Panc1 (cell line): ENCODE measurements around the gene CLPTM1L. TPM values are rescaled to one million over a fixed set of nuclear protein-coding genes. Genes with fewer than 3 reads are reported as not detected.

Experiments
- ATAC-seq: fragments of 200-7000 bp; cut with Tn5 transposase; 2 replicates; pipeline ENCODE4 v1.9.1; 2020; ENCODE audit warnings: mild to moderate bottlenecking, moderate library complexity
- BruUV-seq: library from RNA; stranded (reverse); fragments of 400-500 nt; replicated peaks from 2 replicates; lab custom pipeline; 2021; lab: Mats Ljungman, UMichigan
- CTCF ChIA-PET: fragments of 300-600 bp; sonication (Branson Sonifier 250); formaldehyde crosslinking; loops from one replicate; lab custom pipeline; 2022; ENCODE audit warnings: antibody characterized with exemption; lab: Charles Lee
- POLR2A ChIA-PET: fragments of 300-600 bp; sonication (Branson Sonifier 250); formaldehyde crosslinking; loops from one replicate; lab custom pipeline; 2022; ENCODE audit warnings: antibody characterized with exemption; lab: Charles Lee
- DNase-seq: peaks from one replicate; pipeline ENCODE4 v3.0.0-alpha.2; 2010; ENCODE audit warnings: low read depth, low spot score
- H3K27ac ChIP-seq: 2 replicates; pipeline ENCODE4 v1.5.1; 2011; ENCODE audit warnings: mild to moderate bottlenecking, low read length, inconsistent platforms
- H3K27me3 ChIP-seq: fragments of 200-500 bp; sonication (Bioruptor generic); 2 replicates; pipeline ENCODE4 v1.6.0; 2014; ENCODE audit warnings: low read length, inconsistent platforms; ENCODE audit not compliant: control insufficient read depth, insufficient read depth
- H3K36me3 ChIP-seq: fragments of 200-500 bp; sonication (Bioruptor generic); 2 replicates; pipeline ENCODE4 v1.5.1; 2014; ENCODE audit warnings: inconsistent platforms, mild to moderate bottlenecking, low read length, moderate library complexity; ENCODE audit not compliant: control insufficient read depth, insufficient read depth
- H3K4me1 ChIP-seq: 2 replicates; pipeline ENCODE4 v1.5.1; 2011; ENCODE audit warnings: inconsistent platforms, mild to moderate bottlenecking, low read length, moderate library complexity; ENCODE audit not compliant: control insufficient read depth, insufficient read depth
- H3K4me3 ChIP-seq, 2 experiments: 2 replicates each; pipeline ENCODE4 v1.5.1; 2011 to 2012; ENCODE audit warnings: low read depth in 2 of 2, low read length in 2 of 2, mild to moderate bottlenecking in 2 of 2, inconsistent platforms in 1 of 2, moderate library complexity in 1 of 2
- H3K9me3 ChIP-seq: fragments of 200-500 bp; sonication (Bioruptor generic); 2 replicates; pipeline ENCODE4 v1.5.1; 2014; ENCODE audit warnings: low read depth, mild to moderate bottlenecking, inconsistent platforms, low read length, moderate library complexity; ENCODE audit not compliant: control insufficient read depth, insufficient read depth
- POLR2AphosphoS5 ChIP-seq: IDR thresholded peaks from 2 replicates; pipeline ENCODE4 v1.6.1; 2012; ENCODE audit warnings: mild to moderate bottlenecking, low read depth, low read length, moderate library complexity
- SIN3A ChIP-seq: IDR thresholded peaks from 2 replicates; pipeline ENCODE4 v1.6.1; 2012; ENCODE audit warnings: low read depth, mild to moderate bottlenecking, low read length, moderate library complexity, borderline replicate concordance; ENCODE audit not compliant: insufficient read depth
- TCF7L2 ChIP-seq: IDR thresholded peaks from 2 replicates; pipeline ENCODE4 v1.6.1; 2011; ENCODE audit warnings: mild to moderate bottlenecking, low read depth, low read length, inconsistent platforms
- in situ Hi-C: cut with HindIII; loops from 2 replicates; pipeline ENCODE4 v1.10.0; 2016; ENCODE audit warnings: low sequenced_read_pairs, low pct_unique_long_range_greater_than_20kb
- intact Hi-C: fragments of 100-400 bp; cut with micrococcal nuclease; formaldehyde crosslinking; loops from one replicate; pipeline ENCODE4 v1.10.0; 2022; ENCODE audit not compliant: unreplicated experiment
- total RNA-seq: library from RNA; stranded (reverse); gene quantifications from one replicate; pipeline ENCODE4 v1.2.1, GENCODE V29; 2021; ENCODE audit not compliant: unreplicated experiment
- TF ChIP-seq, protein P1 (sequence below): fragments of 450-650 bp; IDR thresholded peaks from 2 replicates; pipeline ENCODE4 v1.5.1; 2017; ENCODE audit warnings: mild to moderate bottlenecking
- TF ChIP-seq, protein P2 (sequence below), 2 experiments: IDR thresholded peaks; 2 replicates each; pipeline ENCODE4 v1.6.1; 2011 to 2012; ENCODE audit warnings: low read depth in 2 of 2, control low read depth in 1 of 2, low read length in 1 of 2, mild to moderate bottlenecking in 1 of 2, moderate library complexity in 1 of 2; ENCODE audit not compliant: insufficient read depth in 1 of 2

The CLPTM1L gene
- total RNA-seq, 1 experiment from 2014 or later = 188 TPM

DNA sequence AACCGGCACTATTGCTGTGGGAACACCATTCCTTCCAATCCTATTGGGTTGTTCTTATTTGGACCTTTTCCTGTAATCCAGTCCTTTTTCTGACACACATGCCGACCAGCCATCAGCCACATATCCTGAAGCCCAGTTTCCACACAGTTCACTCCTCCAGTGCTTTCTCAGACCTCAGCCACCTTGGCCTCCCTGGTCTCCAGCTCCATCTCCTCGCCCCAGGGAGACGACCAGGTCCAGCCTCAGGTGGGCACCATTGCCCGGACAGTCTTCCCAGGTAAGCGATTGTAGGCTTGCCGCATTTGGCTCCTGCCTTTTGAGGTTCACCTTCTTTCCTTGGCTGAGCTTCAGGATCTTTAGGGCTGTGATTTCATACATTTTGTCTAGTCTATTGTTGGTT lies 34.8 kb downstream of the CLPTM1L start:
- H3K27me3 ChIP-seq = no peaks in the 10 kb centered on the region
- no TSS peak for BruUV-seq
- no peak overlapping the region for H3K4me3 ChIP-seq
- H3K9me3 ChIP-seq = peaks cover 3% of the 10 kb centered on the region; the same call in 1 of the 2 replicates
- in situ Hi-C loops = no loop called here
- TF ChIP-seq SIN3A (no peak), POLR2AphosphoS5 (no peak), TCF7L2 (no peak)
- TF ChIP-seq, protein P1, sequence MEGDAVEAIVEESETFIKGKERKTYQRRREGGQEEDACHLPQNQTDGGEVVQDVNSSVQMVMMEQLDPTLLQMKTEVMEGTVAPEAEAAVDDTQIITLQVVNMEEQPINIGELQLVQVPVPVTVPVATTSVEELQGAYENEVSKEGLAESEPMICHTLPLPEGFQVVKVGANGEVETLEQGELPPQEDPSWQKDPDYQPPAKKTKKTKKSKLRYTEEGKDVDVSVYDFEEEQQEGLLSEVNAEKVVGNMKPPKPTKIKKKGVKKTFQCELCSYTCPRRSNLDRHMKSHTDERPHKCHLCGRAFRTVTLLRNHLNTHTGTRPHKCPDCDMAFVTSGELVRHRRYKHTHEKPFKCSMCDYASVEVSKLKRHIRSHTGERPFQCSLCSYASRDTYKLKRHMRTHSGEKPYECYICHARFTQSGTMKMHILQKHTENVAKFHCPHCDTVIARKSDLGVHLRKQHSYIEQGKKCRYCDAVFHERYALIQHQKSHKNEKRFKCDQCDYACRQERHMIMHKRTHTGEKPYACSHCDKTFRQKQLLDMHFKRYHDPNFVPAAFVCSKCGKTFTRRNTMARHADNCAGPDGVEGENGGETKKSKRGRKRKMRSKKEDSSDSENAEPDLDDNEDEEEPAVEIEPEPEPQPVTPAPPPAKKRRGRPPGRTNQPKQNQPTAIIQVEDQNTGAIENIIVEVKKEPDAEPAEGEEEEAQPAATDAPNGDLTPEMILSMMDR = no peak
- TF ChIP-seq, protein P2, sequence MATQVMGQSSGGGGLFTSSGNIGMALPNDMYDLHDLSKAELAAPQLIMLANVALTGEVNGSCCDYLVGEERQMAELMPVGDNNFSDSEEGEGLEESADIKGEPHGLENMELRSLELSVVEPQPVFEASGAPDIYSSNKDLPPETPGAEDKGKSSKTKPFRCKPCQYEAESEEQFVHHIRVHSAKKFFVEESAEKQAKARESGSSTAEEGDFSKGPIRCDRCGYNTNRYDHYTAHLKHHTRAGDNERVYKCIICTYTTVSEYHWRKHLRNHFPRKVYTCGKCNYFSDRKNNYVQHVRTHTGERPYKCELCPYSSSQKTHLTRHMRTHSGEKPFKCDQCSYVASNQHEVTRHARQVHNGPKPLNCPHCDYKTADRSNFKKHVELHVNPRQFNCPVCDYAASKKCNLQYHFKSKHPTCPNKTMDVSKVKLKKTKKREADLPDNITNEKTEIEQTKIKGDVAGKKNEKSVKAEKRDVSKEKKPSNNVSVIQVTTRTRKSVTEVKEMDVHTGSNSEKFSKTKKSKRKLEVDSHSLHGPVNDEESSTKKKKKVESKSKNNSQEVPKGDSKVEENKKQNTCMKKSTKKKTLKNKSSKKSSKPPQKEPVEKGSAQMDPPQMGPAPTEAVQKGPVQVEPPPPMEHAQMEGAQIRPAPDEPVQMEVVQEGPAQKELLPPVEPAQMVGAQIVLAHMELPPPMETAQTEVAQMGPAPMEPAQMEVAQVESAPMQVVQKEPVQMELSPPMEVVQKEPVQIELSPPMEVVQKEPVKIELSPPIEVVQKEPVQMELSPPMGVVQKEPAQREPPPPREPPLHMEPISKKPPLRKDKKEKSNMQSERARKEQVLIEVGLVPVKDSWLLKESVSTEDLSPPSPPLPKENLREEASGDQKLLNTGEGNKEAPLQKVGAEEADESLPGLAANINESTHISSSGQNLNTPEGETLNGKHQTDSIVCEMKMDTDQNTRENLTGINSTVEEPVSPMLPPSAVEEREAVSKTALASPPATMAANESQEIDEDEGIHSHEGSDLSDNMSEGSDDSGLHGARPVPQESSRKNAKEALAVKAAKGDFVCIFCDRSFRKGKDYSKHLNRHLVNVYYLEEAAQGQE (IDR thresholded peaks at IDR 0.05; ENCODE audit: insufficient read depth in 1 of 2, low read depth in 2 of 2, low read length in 1 of 2) = no peak
- ATAC-seq = no peak
- no peak overlapping the region for H3K27ac ChIP-seq
- no peaks in the 10 kb centered on the region for H3K36me3 ChIP-seq
- ChIA-PET POLR2A (no interaction called here), CTCF (no interaction called here)
- peaks cover 2% of the 10 kb centered on the region; the same call in 1 of the 2 replicates for H3K4me1 ChIP-seq
- DNase-seq = no peak
- intact Hi-C loops = no loop called here

DNA sequence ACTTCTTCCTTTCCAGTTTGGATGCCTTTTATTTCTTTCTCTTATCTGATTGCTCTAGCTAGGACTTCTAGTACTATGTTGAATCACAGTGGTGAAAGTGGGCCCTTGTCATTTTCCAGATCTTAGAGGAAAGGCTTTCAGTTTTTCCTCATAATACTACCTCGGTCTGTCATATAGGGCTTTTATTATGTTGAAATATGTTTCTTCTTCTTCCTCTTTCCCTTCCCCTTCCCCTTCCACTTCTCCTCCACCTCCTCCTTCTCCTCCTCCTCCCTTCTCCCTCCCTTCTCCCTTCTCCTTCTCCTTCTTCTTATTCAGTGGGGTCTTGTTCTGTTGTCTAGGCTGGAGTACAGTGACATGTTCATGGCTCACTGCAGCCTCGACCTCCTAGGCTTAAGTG lies 40.9 kb downstream of the CLPTM1L start:
- in situ Hi-C loops = no loop called here
- H3K36me3 ChIP-seq = no peaks in the 10 kb centered on the region
- POLR2A ChIA-PET = no interaction called here
- CTCF ChIA-PET = no interaction called here
- H3K27ac ChIP-seq = no peak overlapping the region
- H3K4me3 ChIP-seq = no peak overlapping the region
- no peak for DNase-seq
- BruUV-seq = no TSS peak
- no peaks in the 10 kb centered on the region for H3K27me3 ChIP-seq
- H3K9me3 ChIP-seq = no peaks in the 10 kb centered on the region
- H3K4me1 ChIP-seq = no peaks in the 10 kb centered on the region
- intact Hi-C loops = no loop called here
- ATAC-seq = no peak
- TF ChIP-seq SIN3A (no peak), TCF7L2 (no peak), POLR2AphosphoS5 (no peak)
- TF ChIP-seq, protein P2 (IDR thresholded peaks at IDR 0.05; ENCODE audit: insufficient read depth in 1 of 2, low read depth in 2 of 2, low read length in 1 of 2) = no peak
- TF ChIP-seq, protein P1 = no peak
